Sigmoid colon (tissue), 7 donors: ENCODE results near the gene ZNF33A. TPM values are rescaled to one million over a fixed set of nuclear protein-coding genes. Genes with fewer than 3 reads are reported as not detected.
A peak's percentile ranks its signal among the peaks of the same experiment; 100 is the strongest.
"Not testable (repeated sequence)": the region's sequence is repeated elsewhere in the genome, so short reads cannot be mapped to it uniquely, and the experiment has no call there.

ENCODE experiments used
- DNase-seq: peaks from one replicate; pipeline ENCODE4 v3.0.0-alpha.2; 2019
- H3K27ac ChIP-seq, 4 donors: fragments of 200-600 bp; sonication (generic); one replicate each; pipeline ENCODE4 v1.5.1; 2016 to 2019; ENCODE audit warnings: mild to moderate bottlenecking in 1 of 4
- H3K27me3 ChIP-seq, 3 donors: fragments of 200-600 bp; sonication (generic); one replicate each; pipeline ENCODE4 v1.5.1; 2019; ENCODE audit warnings: mild to moderate bottlenecking in 1 of 3
- H3K36me3 ChIP-seq, 4 donors: fragments of 200-600 bp; sonication (generic); one replicate each; pipeline ENCODE4 v1.5.1; 2016 to 2019
- H3K4me1 ChIP-seq, 4 donors: fragments of 200-600 bp; sonication (generic); one replicate each; pipeline ENCODE4 v1.5.1; 2017 to 2019
- H3K4me3 ChIP-seq, 4 donors: fragments of 200-600 bp; sonication (generic); one replicate each; pipeline ENCODE4 v1.5.1; 2017 to 2019; ENCODE audit warnings: mild to moderate bottlenecking in 2 of 4, moderate library complexity in 1 of 4
- H3K9me3 ChIP-seq, 4 donors: fragments of 200-600 bp in 3 of 4; sonication (generic) in 3 of 4; one replicate each; pipeline versions ENCODE4 v1.5.1 to v1.6.1; 2013 to 2019
- EP300 ChIP-seq, 4 donors: sonication (generic); formaldehyde crosslinking; IDR thresholded peaks; one replicate each; pipeline ENCODE4 v1.6.1; 2017; ENCODE audit warnings: antibody characterized with exemption in 4 of 4
- POLR2A ChIP-seq, 2 donors: fragments of 450-650 bp; IDR thresholded peaks; one replicate each; pipeline ENCODE4 v1.6.1; 2016; ENCODE audit warnings: antibody characterized with exemption in 2 of 2, mild to moderate bottlenecking in 2 of 2, moderate library complexity in 2 of 2
- POLR2AphosphoS5 ChIP-seq, 4 donors: sonication (generic); formaldehyde crosslinking; IDR thresholded peaks; one replicate each; pipeline ENCODE4 v1.6.1; 2017; ENCODE audit warnings: antibody characterized with exemption in 4 of 4
- WGBS, 2 donors: extraction: QIAGEN DNeasy Blood & Tissue Kit; methylation state at CpG; one replicate each; pipeline ENCODE4 v1.1.7; 2013; 5-methylcytosine and 5-hydroxymethylcytosine counted together
- intact Hi-C: fragments of 100-400 bp; cut with DNase I; formaldehyde crosslinking; loops from one replicate; pipeline ENCODE4 v1.15.1; 2023
- polyA plus RNA-seq, 3 donors: library from polyadenylated mRNA; stranded (reverse); fragments of 200-250 nt; gene quantifications; one replicate each; pipeline ENCODE4 v1.2.3, GENCODE V29; 2013
- total RNA-seq, 4 donors: library from RNA; depleted of rRNA; stranded (reverse); fragments of >200 nt; gene quantifications; one replicate each; pipeline ENCODE4 v1.1.0, GENCODE V29; 2016
- TF ChIP-seq, protein P1 (sequence below), 4 experiments: fragments of 450-650 bp in 3 of 4; fragments of 200-600 bp in 1 of 4; IDR thresholded peaks; one replicate each; pipeline ENCODE4 v1.5.1; 2016 to 2019; ENCODE audit warnings: antibody characterized with exemption in 4 of 4, mild to moderate bottlenecking in 3 of 4, moderate library complexity in 2 of 4
- donor health status: healthy with polysubstance abuse.
- donor health status: Bipolar disorder and iron deficiency.
- donor health status: healthy.

ZNF33A gene
- total and polyA plus RNA-seq, 7 donors: 8.4 to 35.5 (median 30.9) TPM

DNA sequence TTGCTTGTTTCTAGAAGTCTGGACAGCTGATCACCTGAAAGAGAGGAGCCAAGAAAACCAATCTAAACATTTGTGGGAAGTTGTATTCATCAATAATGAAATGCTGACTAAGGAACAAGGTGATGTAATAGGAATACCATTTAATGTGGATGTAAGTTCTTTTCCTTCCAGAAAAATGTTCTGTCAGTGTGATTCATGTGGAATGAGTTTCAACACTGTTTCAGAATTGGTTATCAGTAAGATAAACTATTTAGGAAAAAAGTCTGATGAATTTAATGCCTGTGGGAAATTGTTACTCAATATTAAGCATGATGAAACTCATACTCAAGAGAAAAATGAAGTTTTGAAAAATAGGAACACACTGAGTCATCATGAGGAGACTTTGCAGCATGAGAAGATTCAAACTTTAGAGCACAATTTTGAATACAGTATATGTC is 43.9 kb downstream of the ZNF33A start:
- Histone ChIP-seq H3K27me3 (no peaks in the 10 kb centered on the region), H3K36me3 (peaks cover 22 to 80% (median 35%) of the 10 kb centered on the region in 4 donors), H3K9me3 (peaks cover 0 to 31% (median 25%) of the 10 kb centered on the region in 4 donors), H3K27ac (no peak overlapping the region), H3K4me1 (no peaks in the 10 kb centered on the region), H3K4me3 (no peak overlapping the region)
- DNase-seq: no peak
- intact Hi-C loops: no loop called here
- TF ChIP-seq POLR2AphosphoS5 (IDR thresholded peaks at IDR 0.05) (no peak), POLR2A (IDR thresholded peaks at IDR 0.05) (no peak), EP300 (IDR thresholded peaks at IDR 0.05) (no peak)
- TF ChIP-seq, protein P1, sequence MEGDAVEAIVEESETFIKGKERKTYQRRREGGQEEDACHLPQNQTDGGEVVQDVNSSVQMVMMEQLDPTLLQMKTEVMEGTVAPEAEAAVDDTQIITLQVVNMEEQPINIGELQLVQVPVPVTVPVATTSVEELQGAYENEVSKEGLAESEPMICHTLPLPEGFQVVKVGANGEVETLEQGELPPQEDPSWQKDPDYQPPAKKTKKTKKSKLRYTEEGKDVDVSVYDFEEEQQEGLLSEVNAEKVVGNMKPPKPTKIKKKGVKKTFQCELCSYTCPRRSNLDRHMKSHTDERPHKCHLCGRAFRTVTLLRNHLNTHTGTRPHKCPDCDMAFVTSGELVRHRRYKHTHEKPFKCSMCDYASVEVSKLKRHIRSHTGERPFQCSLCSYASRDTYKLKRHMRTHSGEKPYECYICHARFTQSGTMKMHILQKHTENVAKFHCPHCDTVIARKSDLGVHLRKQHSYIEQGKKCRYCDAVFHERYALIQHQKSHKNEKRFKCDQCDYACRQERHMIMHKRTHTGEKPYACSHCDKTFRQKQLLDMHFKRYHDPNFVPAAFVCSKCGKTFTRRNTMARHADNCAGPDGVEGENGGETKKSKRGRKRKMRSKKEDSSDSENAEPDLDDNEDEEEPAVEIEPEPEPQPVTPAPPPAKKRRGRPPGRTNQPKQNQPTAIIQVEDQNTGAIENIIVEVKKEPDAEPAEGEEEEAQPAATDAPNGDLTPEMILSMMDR (IDR thresholded peaks at IDR 0.05): no peak

DNA sequence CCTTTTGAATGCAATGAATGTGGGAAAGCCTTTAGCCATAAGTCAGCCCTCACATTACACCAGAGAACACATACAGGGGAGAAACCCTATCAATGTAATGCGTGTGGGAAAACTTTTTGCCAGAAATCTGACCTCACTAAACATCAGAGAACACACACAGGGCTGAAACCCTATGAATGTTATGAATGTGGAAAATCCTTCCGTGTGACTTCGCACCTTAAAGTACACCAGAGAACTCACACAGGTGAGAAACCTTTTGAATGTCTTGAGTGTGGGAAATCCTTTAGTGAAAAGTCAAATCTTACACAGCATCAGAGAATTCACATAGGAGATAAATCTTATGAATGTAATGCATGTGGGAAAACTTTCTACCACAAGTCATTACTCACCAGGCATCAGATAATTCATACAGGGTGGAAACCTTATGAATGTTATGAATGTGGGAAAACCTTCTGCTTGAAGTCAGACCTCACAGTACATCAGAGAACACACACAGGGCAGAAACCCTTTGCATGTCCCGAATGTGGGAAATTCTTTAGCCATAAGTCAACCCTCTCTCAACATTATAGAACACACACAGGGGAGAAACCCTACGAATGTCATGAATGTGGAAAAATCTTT is 44.9 kb downstream of the ZNF33A start:
- H3K27me3 ChIP-seq, intact Hi-C loops, H3K27ac ChIP-seq, H3K4me1 ChIP-seq, H3K4me3 ChIP-seq, DNase-seq: not testable (repeated sequence)
- Histone ChIP-seq H3K36me3 (peaks cover 22 to 82% (median 37%) of the 10 kb centered on the region in 4 donors), H3K9me3 (peaks cover 0 to 29% (median 25%) of the 10 kb centered on the region in 4 donors)
- WGBS, 2 donors: 97 to 99% methylated on average over 5 of the region's 5 CpGs

- H3K9me3 ChIP-seq, DNase-seq, H3K4me3 ChIP-seq, H3K27ac ChIP-seq, intact Hi-C loops, H3K36me3 ChIP-seq, H3K4me1 ChIP-seq: not testable (repeated sequence)
- 18 to 76% methylated on average over 1 of the region's 1 CpG for WGBS, 2 donors
- H3K27me3 ChIP-seq: peaks cover 0 to 14% (median 0%) of the 10 kb centered on the region in 3 donors
Measured at GRCh38 chr10:38069663-38070062, 59.2 kb downstream of the ZNF33A start.

DNA sequence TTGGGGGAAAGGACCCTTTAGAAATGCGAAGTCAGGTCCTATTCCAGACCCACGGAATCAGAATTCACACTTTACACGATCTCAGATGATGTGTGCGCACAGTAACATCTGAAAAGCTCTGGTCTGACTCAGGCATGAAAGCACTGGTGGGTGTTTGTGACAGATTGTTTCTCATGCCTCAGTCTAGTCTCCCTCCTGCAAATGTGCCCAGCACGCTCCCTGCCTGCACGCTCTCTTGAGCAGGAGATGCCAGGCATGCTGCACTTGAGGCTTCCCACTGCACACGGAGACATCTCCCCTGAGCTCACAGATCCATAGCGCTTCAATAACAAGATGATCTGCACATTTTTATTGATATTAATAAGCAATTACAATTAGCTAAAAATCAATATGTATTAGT is 60.0 kb downstream of the ZNF33A start:
- peaks cover 0 to 3% (median 0%) of the 10 kb centered on the region in 4 donors for H3K9me3 ChIP-seq
- H3K36me3 ChIP-seq: no peaks in the 10 kb centered on the region
- TF ChIP-seq, protein P1 (IDR thresholded peaks at IDR 0.05): no peak
- TF ChIP-seq POLR2AphosphoS5 (IDR thresholded peaks at IDR 0.05): no peak
- no peak for TF ChIP-seq EP300 (IDR thresholded peaks at IDR 0.05)
- no peak for TF ChIP-seq POLR2A (IDR thresholded peaks at IDR 0.05)
- H3K4me1 ChIP-seq: no peaks in the 10 kb centered on the region
- peaks cover 0 to 14% (median 0%) of the 10 kb centered on the region in 3 donors for H3K27me3 ChIP-seq
- no peak overlapping the region for H3K27ac ChIP-seq
- WGBS, 2 donors: 88 to 95% methylated on average over 8 of the region's 8 CpGs
- intact Hi-C loops: no loop called here
- no peak overlapping the region for H3K4me3 ChIP-seq
- no peak for DNase-seq

GRCh38 chr10:38072552-38072951 is 62.1 kb downstream of the ZNF33A start:
- Histone ChIP-seq H3K4me1 (no peaks in the 10 kb centered on the region), H3K36me3 (no peaks in the 10 kb centered on the region), H3K4me3 (no peak overlapping the region), H3K27ac (no peak overlapping the region), H3K27me3 (peaks cover 0 to 14% (median 0%) of the 10 kb centered on the region in 3 donors), H3K9me3 (peaks cover 0 to 7% (median 0%) of the 10 kb centered on the region in 4 donors)
- TF ChIP-seq, protein P1 (IDR thresholded peaks at IDR 0.05): no peak
- TF ChIP-seq POLR2AphosphoS5 (IDR thresholded peaks at IDR 0.05) (no peak), POLR2A (IDR thresholded peaks at IDR 0.05) (no peak), EP300 (IDR thresholded peaks at IDR 0.05) (no peak)
- DNase-seq: no peak
- intact Hi-C loops: no loop called here

GRCh38 chr10:38076687-38077086 is 66.2 kb downstream of the ZNF33A start:
- Histone ChIP-seq H3K36me3 (no peaks in the 10 kb centered on the region), H3K27ac (no peak overlapping the region), H3K27me3 (peaks cover 0 to 3% (median 0%) of the 10 kb centered on the region in 3 donors), H3K4me1 (no peaks in the 10 kb centered on the region), H3K9me3 (peaks cover 0 to 7% (median 0%) of the 10 kb centered on the region in 4 donors), H3K4me3 (no peak overlapping the region)
- WGBS, 2 donors: 80 to 84% methylated on average over 2 of the region's 2 CpGs
- TF ChIP-seq EP300 (IDR thresholded peaks at IDR 0.05) (no peak), POLR2AphosphoS5 (IDR thresholded peaks at IDR 0.05) (no peak), POLR2A (IDR thresholded peaks at IDR 0.05) (no peak)
- TF ChIP-seq, protein P1 (IDR thresholded peaks at IDR 0.05): no peak
- intact Hi-C loops: no loop called here
- no peak for DNase-seq

- not testable (repeated sequence) for H3K9me3 ChIP-seq, DNase-seq, H3K27me3 ChIP-seq
- 90 to 95% methylated on average over 15 of the region's 15 CpGs for WGBS, 2 donors
- peak overlapping the region in 3 of 4 donors; percentile 75 to 86 (median 78) for H3K4me3 ChIP-seq
- H3K4me1 ChIP-seq: peaks cover 0 to 20% (median 11%) of the 10 kb centered on the region in 4 donors
- peaks cover 10 to 29% (median 19%) of the 10 kb centered on the region in 4 donors for H3K36me3 ChIP-seq
- intact Hi-C loops: loop anchor here (5.0 to 10.0 kb wide), 2 partner anchors 236 to 311 kb away; partner anchors contain the start of gene ZNF248
- peak overlapping the region; percentile 88 to 92 (median 90) for H3K27ac ChIP-seq
Measured at GRCh38 chr10:38093318-38093717, 82.8 kb downstream of the ZNF33A start.
